ENCODE results near the gene B4GALT4.

Gene B4GALT4

GRCh38 chr3:119236756-119237155 is 3.9 kb downstream of the B4GALT4 start:
- no peak for FAIRE-seq

- no peak for FAIRE-seq
Measured at GRCh38 chr3:119235151-119235550, 5.5 kb downstream of the B4GALT4 start.

- no peak for FAIRE-seq
Measured at GRCh38 chr3:119234610-119235009, 6.1 kb downstream of the B4GALT4 start.

- FAIRE-seq, result no peak
Measured at GRCh38 chr3:119230745-119231144, 9.9 kb downstream of the B4GALT4 start.

GRCh38 chr3:119230071-119230470 is 10.6 kb downstream of the B4GALT4 start:
- no peak for FAIRE-seq

- FAIRE-seq, result no peak
Measured at GRCh38 chr3:119229190-119229589, 11.5 kb downstream of the B4GALT4 start.

- no peak for FAIRE-seq
Measured at GRCh38 chr3:119228373-119229145, 12.1 kb downstream of the B4GALT4 start.

GRCh38 chr3:119227070-119227850 is 13.4 kb downstream of the B4GALT4 start:
- FAIRE-seq, result no peak

GRCh38 chr3:119225121-119225520 is 15.6 kb downstream of the B4GALT4 start:
- FAIRE-seq, result no peak

- FAIRE-seq, result no peak
Measured at GRCh38 chr3:119223511-119223910, 17.2 kb downstream of the B4GALT4 start.

- no peak for FAIRE-seq
Measured at GRCh38 chr3:119222391-119222790, 18.3 kb downstream of the B4GALT4 start.

GRCh38 chr3:119221779-119222320 is 18.8 kb downstream of the B4GALT4 start:
- no peak for FAIRE-seq

- no peak for FAIRE-seq
Measured at GRCh38 chr3:119220970-119221667, 19.6 kb downstream of the B4GALT4 start.

GRCh38 chr3:119220198-119220597 is 20.5 kb downstream of the B4GALT4 start:
- no peak for FAIRE-seq

GRCh38 chr3:119219069-119219468 is 21.6 kb downstream of the B4GALT4 start:
- FAIRE-seq, result no peak

- FAIRE-seq, result no peak
Measured at GRCh38 chr3:119211803-119212202, 28.9 kb downstream of the B4GALT4 start.

- no peak for FAIRE-seq
Measured at GRCh38 chr3:119211193-119211592, 29.5 kb downstream of the B4GALT4 start.

- FAIRE-seq, result no peak
Measured at GRCh38 chr3:119207512-119207875, 33.2 kb downstream of the B4GALT4 start.

GRCh38 chr3:119206611-119207511 is 33.8 kb downstream of the B4GALT4 start:
- no peak for FAIRE-seq

- no peak for FAIRE-seq
Measured at GRCh38 chr3:119205685-119206084, 35.0 kb downstream of the B4GALT4 start.

- no peak for FAIRE-seq
Measured at GRCh38 chr3:119205209-119205608, 35.5 kb downstream of the B4GALT4 start.

- no peak for FAIRE-seq
Measured at GRCh38 chr3:119195911-119196310, 44.8 kb downstream of the B4GALT4 start.
